OCI-LY3 (cell line): Measurements from ENCODE around the gene ASIC2.

Source experiments
- H2AFZ ChIP-seq: fragments of 200-600, 300-600 bp; shearing (Covaris generic); 2 replicates; pipeline ENCODE4 v1.6.0; 2014; ENCODE audit warnings: antibody characterized with exemption, low read depth, low read length
- H3K27ac ChIP-seq: fragments of 200-600, 300-600 bp; sonication (generic); 2 replicates; pipeline ENCODE4 v1.5.1; 2014; ENCODE audit warnings: mild to moderate bottlenecking, low read length, moderate library complexity, mixed read lengths
- H3K27me3 ChIP-seq: fragments of 200-600, 300-600 bp; sonication (generic); 2 replicates; pipeline ENCODE4 v1.6.1; 2014; ENCODE audit warnings: low read depth, low read length, mixed read lengths
- H3K36me3 ChIP-seq: fragments of 200-600, 300-600 bp; sonication (generic); replicated peaks from 2 replicates; pipeline ENCODE3; 2014; ENCODE audit warnings: low read depth, low read length, mixed read lengths
- H3K4me1 ChIP-seq: fragments of 300-600, 200-600 bp; sonication (generic); 2 replicates; pipeline ENCODE4 v1.6.1; 2014; ENCODE audit warnings: low read length, mixed read lengths
- H3K4me2 ChIP-seq: fragments of 200-600, 300-600 bp; sonication (generic); 2 replicates; pipeline ENCODE4 v1.6.1; 2014; ENCODE audit warnings: low read length, mixed read lengths
- H3K4me3 ChIP-seq: fragments of 300-600, 200-600 bp; sonication (generic); 2 replicates; pipeline ENCODE4 v1.5.1; 2014; ENCODE audit warnings: antibody characterized with exemption, mild to moderate bottlenecking, low read length, moderate library complexity
- H3K79me2 ChIP-seq: fragments of 300-600, 200-600 bp; shearing (Covaris generic); 2 replicates; pipeline ENCODE4 v1.6.1; 2014; ENCODE audit warnings: mild to moderate bottlenecking, low read length, mixed read lengths
- H3K9ac ChIP-seq: fragments of 300-600, 200-600 bp; shearing (Covaris generic); 2 replicates; pipeline ENCODE4 v1.6.0; 2014; ENCODE audit warnings: mild to moderate bottlenecking, low read length, moderate library complexity
- H3K9me3 ChIP-seq: fragments of 200-600, 300-600 bp; shearing (Covaris generic); 2 replicates; pipeline ENCODE4 v1.6.1; 2014; ENCODE audit warnings: low read length, mixed read lengths; ENCODE audit not compliant: insufficient read depth
- H4K20me1 ChIP-seq: fragments of 200-600, 300-600 bp; sonication (generic); 2 replicates; pipeline ENCODE4 v1.6.1; 2016; ENCODE audit warnings: low read length, mixed read lengths; ENCODE audit not compliant: insufficient read depth
- CTCF ChIP-seq: fragments of 200-600, 300-600 bp; sonication (generic); IDR thresholded peaks from 2 replicates; pipeline ENCODE4 v1.5.1; 2014; ENCODE audit warnings: antibody characterized with exemption, low read length, low read depth
- EZH2phosphoT487 ChIP-seq: fragments of 200-600 bp; shearing (Covaris generic); IDR thresholded peaks from 2 replicates; pipeline ENCODE4 v1.6.1; 2018; ENCODE audit warnings: antibody characterized with exemption, mixed run types, low read depth

The ASIC2 gene

DNA sequence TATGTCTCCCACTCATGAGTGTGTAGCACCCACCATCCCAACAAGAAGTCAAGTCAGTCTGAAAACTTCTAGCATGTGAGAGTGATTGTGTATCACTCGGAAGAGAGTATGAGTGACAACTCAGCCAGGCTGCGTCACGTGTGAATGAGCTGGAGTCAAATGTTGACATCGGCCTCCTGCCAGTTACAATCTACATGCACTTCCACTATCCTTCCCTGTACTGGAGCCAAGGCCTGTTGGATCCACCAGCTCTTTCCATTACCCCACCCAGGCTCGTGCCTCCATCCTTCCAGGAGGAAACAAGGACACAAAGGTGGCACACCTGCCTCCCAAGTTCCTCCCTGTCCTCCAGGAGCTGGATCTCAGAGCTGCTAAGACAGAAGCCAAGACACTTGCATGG, 64.5 kb downstream of the ASIC2 start:
- Histone ChIP-seq H3K4me2 (no peak overlapping the region), H3K4me3 (no peak overlapping the region)

GRCh38 chr17:33227911-33228310, 65.2 kb downstream of the ASIC2 start:
- TF ChIP-seq CTCF = no peak
- TF ChIP-seq EZH2phosphoT487 = no peak
- no peaks in the 10 kb centered on the region for H3K79me2 ChIP-seq
- H4K20me1 ChIP-seq = no peaks in the 10 kb centered on the region
- H3K27me3 ChIP-seq = peaks cover 4% of the 10 kb centered on the region
- no peaks in the 10 kb centered on the region for H3K9me3 ChIP-seq
- no peak overlapping the region for H3K4me3 ChIP-seq
- no peak overlapping the region for H3K27ac ChIP-seq
- H3K4me1 ChIP-seq = no peaks in the 10 kb centered on the region
- H3K36me3 ChIP-seq = no peaks in the 10 kb centered on the region
- H3K4me2 ChIP-seq = no peak overlapping the region
- H3K9ac ChIP-seq = no peak overlapping the region
- H2AFZ ChIP-seq = no peak overlapping the region

More for the DNA sequence above, 64.5 kb downstream of the ASIC2 start:
- Histone ChIP-seq H3K9me3 (no peaks in the 10 kb centered on the region), H3K79me2 (no peaks in the 10 kb centered on the region), H3K4me1 (no peaks in the 10 kb centered on the region), H3K9ac (no peak overlapping the region), H3K27ac (no peak overlapping the region), H3K27me3 (peaks cover 4% of the 10 kb centered on the region), H4K20me1 (no peaks in the 10 kb centered on the region), H2AFZ (no peak overlapping the region), H3K36me3 (no peaks in the 10 kb centered on the region)
- TF ChIP-seq EZH2phosphoT487 (no peak), CTCF (no peak)

GRCh38 chr17:33225994-33226393, 67.1 kb downstream of the ASIC2 start:
- Histone ChIP-seq H3K9ac (no peak overlapping the region), H3K4me1 (no peaks in the 10 kb centered on the region), H2AFZ (no peak overlapping the region), H3K36me3 (no peaks in the 10 kb centered on the region), H4K20me1 (no peaks in the 10 kb centered on the region), H3K79me2 (no peaks in the 10 kb centered on the region), H3K4me3 (no peak overlapping the region), H3K27me3 (peaks cover 6% of the 10 kb centered on the region), H3K4me2 (no peak overlapping the region), H3K9me3 (no peaks in the 10 kb centered on the region), H3K27ac (no peak overlapping the region)
- no peak for TF ChIP-seq EZH2phosphoT487
- no peak for TF ChIP-seq CTCF

DNA sequence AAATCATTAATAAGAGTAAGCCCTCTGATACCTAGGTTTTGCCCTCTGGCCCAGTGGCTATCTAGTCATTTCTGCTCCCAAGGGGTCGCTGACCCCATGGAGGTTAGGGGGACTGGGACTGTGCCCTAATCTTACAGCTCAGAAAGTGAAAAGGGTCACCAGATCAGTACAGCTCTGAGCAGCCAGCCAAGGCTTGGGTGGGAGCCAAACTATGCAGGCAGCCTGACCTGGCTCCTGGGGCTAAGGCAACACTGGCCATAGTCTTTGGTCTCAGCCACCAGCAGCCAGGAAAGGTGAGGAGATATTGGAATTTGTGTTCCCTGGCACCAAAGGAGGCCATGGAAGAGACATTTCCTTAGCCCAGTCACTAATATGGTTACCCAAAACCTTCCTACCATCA, 67.6 kb downstream of the ASIC2 start:
- Histone ChIP-seq H3K9ac (no peak overlapping the region), H3K4me3 (no peak overlapping the region), H3K27ac (no peak overlapping the region), H3K36me3 (no peaks in the 10 kb centered on the region), H3K79me2 (no peaks in the 10 kb centered on the region), H3K9me3 (no peaks in the 10 kb centered on the region), H2AFZ (no peak overlapping the region), H3K4me2 (no peak overlapping the region), H3K27me3 (peaks cover 6% of the 10 kb centered on the region), H3K4me1 (no peaks in the 10 kb centered on the region), H4K20me1 (no peaks in the 10 kb centered on the region)
- TF ChIP-seq CTCF = no peak
- no peak for TF ChIP-seq EZH2phosphoT487
